ENCODE measurements around the gene JAM3.

The JAM3 gene

GRCh38 chr11:134170919-134171281 is 102.0 kb downstream of the JAM3 start:
- Histone ChIP-seq H2BK120ac (ENCODE audit: low read depth, low read length) (no peak overlapping the region), H3K4ac (ENCODE audit: low read length) (no peak overlapping the region), H3K9me3 (replicated peaks in 1 of 2; ENCODE audit: control insufficient read depth in 2 of 2, insufficient read depth in 1 of 2, low read depth in 1 of 2, low read length in 2 of 2) (peaks cover 15 to 37% of the 10 kb centered on the region in 2 donors), H3K4me2 (ENCODE audit: insufficient read depth, low read length, poor library complexity, severe bottlenecking) (no peak overlapping the region), H3K27me3 (ENCODE audit: control insufficient read depth in 3 of 3, insufficient read depth in 3 of 3, low read depth in 1 of 3, low read length in 3 of 3) (no peaks in the 10 kb centered on the region), H3K18ac (ENCODE audit: low read length) (no peak overlapping the region), H3K36me3 (replicated peaks in 1 of 2; ENCODE audit: control insufficient read depth in 2 of 2, insufficient read depth in 2 of 2, low read length in 2 of 2) (peaks cover 58 to 88% of the 10 kb centered on the region in 2 donors), H3K27ac (replicated peaks; ENCODE audit: low read length) (no peak overlapping the region), H4K91ac (ENCODE audit: low read depth, low read length, poor library complexity) (no peak overlapping the region), H3K9ac (ENCODE audit: low read depth, low read length, poor library complexity) (no peak overlapping the region), H2AK5ac (ENCODE audit: low read depth, low read length) (no peak overlapping the region), H2AFZ (ENCODE audit: low read length) (no peak overlapping the region), H3K4me3 (ENCODE audit: low read length in 2 of 2) (no peak overlapping the region), H3K4me1 (ENCODE audit: control insufficient read depth in 2 of 2, insufficient read depth in 1 of 2, low read depth in 1 of 2, low read length in 2 of 2) (no peaks in the 10 kb centered on the region), H2BK5ac (ENCODE audit: low read length) (no peak overlapping the region), H2BK12ac (ENCODE audit: low read length) (no peak overlapping the region), H2BK15ac (ENCODE audit: low read length) (no peak overlapping the region), H3K79me1 (ENCODE audit: low read depth, low read length) (peaks cover 2% of the 10 kb centered on the region), H3K14ac (ENCODE audit: low read length) (no peak overlapping the region), H3K23ac (ENCODE audit: low read depth, low read length, poor library complexity) (no peak overlapping the region), H4K8ac (ENCODE audit: low read depth, low read length) (no peak overlapping the region)
- WGBS, 2 donors (ENCODE audit: extremely low coverage in 2 of 2, insufficient read length in 2 of 2, insufficient replicate concordance in 1 of 2): no CpG with 5 or more reads among the region's 5 CpGs
- DNase-seq (ENCODE audit: low spot score): no peak

- no peak overlapping the region for H3K23ac ChIP-seq (ENCODE audit: low read depth, low read length, poor library complexity)
- H3K36me3 ChIP-seq (replicated peaks in 1 of 2; ENCODE audit: control insufficient read depth in 2 of 2, insufficient read depth in 2 of 2, low read length in 2 of 2): peaks cover 64 to 98% of the 10 kb centered on the region in 2 donors
- H4K91ac ChIP-seq (ENCODE audit: low read depth, low read length, poor library complexity): no peak overlapping the region
- peaks cover 2% of the 10 kb centered on the region for H3K79me1 ChIP-seq (ENCODE audit: low read depth, low read length)
- H3K4me3 ChIP-seq (ENCODE audit: low read length in 2 of 2): no peak overlapping the region
- no peak overlapping the region for H2BK12ac ChIP-seq (ENCODE audit: low read length)
- H3K14ac ChIP-seq (ENCODE audit: low read length): no peak overlapping the region
- H3K9me3 ChIP-seq (replicated peaks in 1 of 2; ENCODE audit: control insufficient read depth in 2 of 2, insufficient read depth in 1 of 2, low read depth in 1 of 2, low read length in 2 of 2): peaks cover 15 to 39% of the 10 kb centered on the region in 2 donors
- no peak overlapping the region for H3K27ac ChIP-seq (replicated peaks; ENCODE audit: low read length)
- no peak overlapping the region for H3K9ac ChIP-seq (ENCODE audit: low read depth, low read length, poor library complexity)
- H2BK120ac ChIP-seq (ENCODE audit: low read depth, low read length): no peak overlapping the region
- no peak for DNase-seq (ENCODE audit: low spot score)
- no peaks in the 10 kb centered on the region for H3K27me3 ChIP-seq (ENCODE audit: control insufficient read depth in 3 of 3, insufficient read depth in 3 of 3, low read depth in 1 of 3, low read length in 3 of 3)
- H2BK15ac ChIP-seq (ENCODE audit: low read length): no peak overlapping the region
- H2AFZ ChIP-seq (ENCODE audit: low read length): no peak overlapping the region
- no peak overlapping the region for H2BK5ac ChIP-seq (ENCODE audit: low read length)
- H3K18ac ChIP-seq (ENCODE audit: low read length): no peak overlapping the region
- no CpG with 5 or more reads among the region's 10 CpGs for WGBS, 2 donors (ENCODE audit: extremely low coverage in 2 of 2, insufficient read length in 2 of 2, insufficient replicate concordance in 1 of 2)
- no peak overlapping the region for H3K4ac ChIP-seq (ENCODE audit: low read length)
- no peak overlapping the region for H4K8ac ChIP-seq (ENCODE audit: low read depth, low read length)
- H3K4me1 ChIP-seq (ENCODE audit: control insufficient read depth in 2 of 2, insufficient read depth in 1 of 2, low read depth in 1 of 2, low read length in 2 of 2): no peaks in the 10 kb centered on the region
- no peak overlapping the region for H2AK5ac ChIP-seq (ENCODE audit: low read depth, low read length)
- no peak overlapping the region for H3K4me2 ChIP-seq (ENCODE audit: insufficient read depth, low read length, poor library complexity, severe bottlenecking)
Measured at GRCh38 chr11:134171951-134172350, 103.1 kb downstream of the JAM3 start.

GRCh38 chr11:134173296-134173695 is 104.4 kb downstream of the JAM3 start:
- H3K4me3 ChIP-seq (ENCODE audit: low read length in 2 of 2): no peak overlapping the region
- H3K23ac ChIP-seq (ENCODE audit: low read depth, low read length, poor library complexity): no peak overlapping the region
- H3K9ac ChIP-seq (ENCODE audit: low read depth, low read length, poor library complexity): no peak overlapping the region
- H3K27me3 ChIP-seq (ENCODE audit: control insufficient read depth in 3 of 3, insufficient read depth in 3 of 3, low read depth in 1 of 3, low read length in 3 of 3): no peaks in the 10 kb centered on the region
- H2BK5ac ChIP-seq (ENCODE audit: low read length): no peak overlapping the region
- H2BK12ac ChIP-seq (ENCODE audit: low read length): no peak overlapping the region
- H3K79me1 ChIP-seq (ENCODE audit: low read depth, low read length): peaks cover 2% of the 10 kb centered on the region
- peaks cover 61 to 99% of the 10 kb centered on the region in 2 donors for H3K36me3 ChIP-seq (replicated peaks in 1 of 2; ENCODE audit: control insufficient read depth in 2 of 2, insufficient read depth in 2 of 2, low read length in 2 of 2)
- no peak overlapping the region for H4K91ac ChIP-seq (ENCODE audit: low read depth, low read length, poor library complexity)
- no peak overlapping the region for H4K8ac ChIP-seq (ENCODE audit: low read depth, low read length)
- H3K18ac ChIP-seq (ENCODE audit: low read length): no peak overlapping the region
- no peak overlapping the region for H3K4ac ChIP-seq (ENCODE audit: low read length)
- no peak overlapping the region for H3K4me2 ChIP-seq (ENCODE audit: insufficient read depth, low read length, poor library complexity, severe bottlenecking)
- H3K4me1 ChIP-seq (ENCODE audit: control insufficient read depth in 2 of 2, insufficient read depth in 1 of 2, low read depth in 1 of 2, low read length in 2 of 2): no peaks in the 10 kb centered on the region
- H3K27ac ChIP-seq (replicated peaks; ENCODE audit: low read length): no peak overlapping the region
- H3K9me3 ChIP-seq (replicated peaks in 1 of 2; ENCODE audit: control insufficient read depth in 2 of 2, insufficient read depth in 1 of 2, low read depth in 1 of 2, low read length in 2 of 2): peaks cover 7 to 32% of the 10 kb centered on the region in 2 donors
- no peak overlapping the region for H2BK120ac ChIP-seq (ENCODE audit: low read depth, low read length)
- WGBS, 2 donors (ENCODE audit: extremely low coverage in 2 of 2, insufficient read length in 2 of 2, insufficient replicate concordance in 1 of 2): no CpG with 5 or more reads among the region's 5 CpGs
- H2BK15ac ChIP-seq (ENCODE audit: low read length): no peak overlapping the region
- no peak overlapping the region for H2AFZ ChIP-seq (ENCODE audit: low read length)
- no peak for DNase-seq (ENCODE audit: low spot score)
- H2AK5ac ChIP-seq (ENCODE audit: low read depth, low read length): no peak overlapping the region
- H3K14ac ChIP-seq (ENCODE audit: low read length): no peak overlapping the region

- Histone ChIP-seq H3K4me2 (ENCODE audit: insufficient read depth, low read length, poor library complexity, severe bottlenecking) (no peak overlapping the region), H3K23ac (ENCODE audit: low read depth, low read length, poor library complexity) (no peak overlapping the region), H4K91ac (ENCODE audit: low read depth, low read length, poor library complexity) (no peak overlapping the region), H3K4ac (ENCODE audit: low read length) (no peak overlapping the region), H2BK5ac (ENCODE audit: low read length) (no peak overlapping the region), H2BK12ac (ENCODE audit: low read length) (no peak overlapping the region), H2BK120ac (ENCODE audit: low read depth, low read length) (no peak overlapping the region), H3K79me1 (ENCODE audit: low read depth, low read length) (peaks cover 3% of the 10 kb centered on the region), H3K4me3 (ENCODE audit: low read length in 2 of 2) (no peak overlapping the region), H3K18ac (ENCODE audit: low read length) (no peak overlapping the region), H3K9ac (ENCODE audit: low read depth, low read length, poor library complexity) (no peak overlapping the region), H3K14ac (ENCODE audit: low read length) (no peak overlapping the region), H2BK15ac (ENCODE audit: low read length) (no peak overlapping the region), H3K9me3 (replicated peaks in 1 of 2; ENCODE audit: control insufficient read depth in 2 of 2, insufficient read depth in 1 of 2, low read depth in 1 of 2, low read length in 2 of 2) (peaks cover 0 to 16% of the 10 kb centered on the region in 2 donors), H2AFZ (ENCODE audit: low read length) (no peak overlapping the region), H2AK5ac (ENCODE audit: low read depth, low read length) (no peak overlapping the region), H3K4me1 (ENCODE audit: control insufficient read depth in 2 of 2, insufficient read depth in 1 of 2, low read depth in 1 of 2, low read length in 2 of 2) (no peaks in the 10 kb centered on the region), H3K36me3 (replicated peaks in 1 of 2; ENCODE audit: control insufficient read depth in 2 of 2, insufficient read depth in 2 of 2, low read length in 2 of 2) (peaks cover 46 to 98% of the 10 kb centered on the region in 2 donors), H3K27ac (replicated peaks; ENCODE audit: low read length) (no peak overlapping the region), H3K27me3 (ENCODE audit: control insufficient read depth in 3 of 3, insufficient read depth in 3 of 3, low read depth in 1 of 3, low read length in 3 of 3) (no peaks in the 10 kb centered on the region), H4K8ac (ENCODE audit: low read depth, low read length) (no peak overlapping the region)
- no CpG with 5 or more reads among the region's 13 CpGs for WGBS, 2 donors (ENCODE audit: extremely low coverage in 2 of 2, insufficient read length in 2 of 2, insufficient replicate concordance in 1 of 2)
- DNase-seq (ENCODE audit: low spot score): no peak
Measured at GRCh38 chr11:134176284-134176683, 107.4 kb downstream of the JAM3 start.
